ENCODE measurements around the gene C1QTNF3.
"Not testable (repeated sequence)": the region's sequence is repeated elsewhere in the genome, so short reads cannot be mapped to it uniquely, and the experiment has no call there.

Gene C1QTNF3

GRCh38 chr5:34043099-34043876, at the start of gene C1QTNF3:
Gene C1QTNF3, minus strand, starts transcription at chr5:34043213. Its CDS starts 88 bp downstream, at chr5:34043125.
- DNase-seq (ENCODE audit: low read depth): no peak

GRCh38 chr5:34091039-34091438, 48.0 kb upstream of the C1QTNF3 start:
- not testable (repeated sequence) for DNase-seq (ENCODE audit: low read depth)

GRCh38 chr5:34089802-34090201, 46.8 kb upstream of the C1QTNF3 start:
- DNase-seq (ENCODE audit: low read depth): not testable (repeated sequence)

DNA sequence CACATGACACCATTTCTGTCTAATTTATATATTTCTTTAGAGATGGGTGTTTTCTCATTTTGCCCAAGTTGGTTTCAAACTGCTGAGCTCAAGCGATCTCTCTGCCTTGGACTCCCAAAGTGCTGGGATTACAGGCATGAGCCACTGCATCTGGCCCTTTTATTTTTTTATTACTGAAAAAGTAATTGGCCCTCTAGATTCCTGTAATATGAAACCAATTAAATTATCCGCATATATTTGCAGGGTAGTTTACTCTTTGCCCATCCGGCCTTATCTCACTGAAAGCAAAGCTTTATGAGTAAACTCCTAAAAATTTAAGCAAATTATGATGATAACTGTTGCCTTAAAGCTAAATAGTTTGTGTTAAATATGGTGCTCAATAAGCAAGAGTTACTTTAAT, 44.7 kb upstream of the C1QTNF3 start:
- not testable (repeated sequence) for DNase-seq (ENCODE audit: low read depth)

GRCh38 chr5:34083898-34084297, 40.9 kb upstream of the C1QTNF3 start:
- not testable (repeated sequence) for DNase-seq (ENCODE audit: low read depth)

DNA sequence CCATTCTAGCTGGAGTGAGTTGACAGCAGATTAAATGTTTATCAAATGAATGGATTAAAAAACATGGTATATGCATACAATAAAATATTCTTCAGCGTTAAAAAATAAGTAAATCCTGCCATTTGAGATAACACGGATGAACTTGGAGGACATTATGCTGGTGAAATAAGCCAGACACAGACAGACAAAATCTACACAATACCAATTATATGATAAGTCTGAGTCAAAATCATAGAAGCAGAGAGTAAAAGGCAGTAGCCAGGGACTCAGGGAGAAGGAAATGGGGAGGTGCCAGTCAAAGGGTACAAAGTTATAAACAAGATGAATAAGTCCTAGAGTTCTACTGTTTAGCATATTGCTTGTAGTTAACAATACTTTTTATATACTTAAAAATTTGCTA, 36.5 kb upstream of the C1QTNF3 start:
- not testable (repeated sequence) for DNase-seq (ENCODE audit: low read depth)

DNA sequence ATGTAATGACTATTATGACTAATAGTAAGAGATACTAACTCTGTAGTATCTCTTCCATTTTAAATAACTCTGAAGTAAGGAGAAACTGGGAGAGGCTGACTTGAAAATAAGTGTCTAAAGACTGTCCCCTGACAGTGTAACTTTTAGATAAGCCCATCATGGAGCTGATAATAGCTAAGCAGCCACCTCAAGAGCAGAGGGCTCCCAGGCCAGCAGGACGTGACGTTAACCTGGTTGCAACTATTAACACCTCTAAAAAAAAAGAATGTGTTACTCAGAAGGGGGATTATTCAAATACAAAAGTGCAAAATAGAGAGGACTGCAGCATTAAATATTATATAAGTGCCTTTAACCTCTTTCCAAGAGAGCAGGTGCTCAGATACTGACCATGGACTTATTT, 34.6 kb upstream of the C1QTNF3 start:
- not testable (repeated sequence) for DNase-seq (ENCODE audit: low read depth)

- DNase-seq (ENCODE audit: low read depth): peak; percentile 23
Measured at GRCh38 chr5:34076719-34077364, 33.8 kb upstream of the C1QTNF3 start.

GRCh38 chr5:34074472-34074871, 31.5 kb upstream of the C1QTNF3 start:
- DNase-seq (ENCODE audit: low read depth): not testable (repeated sequence)

GRCh38 chr5:34074071-34074470, 31.1 kb upstream of the C1QTNF3 start:
- DNase-seq (ENCODE audit: low read depth): not testable (repeated sequence)

DNA sequence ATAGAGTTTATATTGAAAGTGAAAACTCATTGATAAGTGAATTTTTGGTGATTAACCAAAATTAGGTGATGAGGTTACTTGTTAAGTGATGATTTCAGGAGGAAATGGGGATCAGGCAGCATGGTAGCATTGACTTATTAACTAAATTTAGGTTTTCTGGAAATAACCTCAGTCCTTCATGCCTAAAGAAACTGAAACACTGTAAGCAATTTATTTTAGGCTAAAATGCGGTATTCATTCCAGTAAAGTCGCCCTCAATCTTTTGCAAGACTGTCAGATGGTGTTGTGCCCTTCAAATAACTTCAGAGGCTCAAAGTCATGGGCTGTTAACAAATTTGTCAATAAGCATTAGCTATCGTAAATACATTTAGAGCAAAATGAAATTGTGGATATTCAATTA, 27.6 kb upstream of the C1QTNF3 start:
- not testable (repeated sequence) for DNase-seq (ENCODE audit: low read depth)

- no peak for DNase-seq (ENCODE audit: low read depth)
Measured at GRCh38 chr5:34064656-34065055, 21.6 kb upstream of the C1QTNF3 start.

- DNase-seq (ENCODE audit: low read depth): no peak
Measured at GRCh38 chr5:34062419-34062818, 19.4 kb upstream of the C1QTNF3 start.

DNA sequence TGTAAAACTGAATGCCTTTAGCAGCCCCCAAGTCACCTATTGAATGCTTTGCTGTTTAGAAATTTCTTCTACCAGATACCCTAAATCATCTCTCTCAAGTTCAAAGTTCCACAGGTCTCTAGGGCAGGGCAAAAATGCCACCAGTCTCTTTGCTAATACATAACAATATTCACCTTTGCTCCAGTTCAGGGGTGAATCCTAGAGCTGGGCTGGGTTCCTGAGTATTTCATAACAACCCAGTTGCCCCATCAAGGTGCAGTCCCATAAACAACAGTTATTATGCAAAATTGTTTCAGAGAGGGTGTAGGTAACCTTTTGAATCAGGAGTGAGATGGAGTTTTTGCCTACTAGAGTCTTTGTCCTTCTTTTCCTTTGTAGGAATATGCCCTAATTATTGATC, 19.0 kb upstream of the C1QTNF3 start:
- no peak for DNase-seq (ENCODE audit: low read depth)

GRCh38 chr5:34059977-34060376, 17.0 kb upstream of the C1QTNF3 start:
- no peak for DNase-seq (ENCODE audit: low read depth)

DNA sequence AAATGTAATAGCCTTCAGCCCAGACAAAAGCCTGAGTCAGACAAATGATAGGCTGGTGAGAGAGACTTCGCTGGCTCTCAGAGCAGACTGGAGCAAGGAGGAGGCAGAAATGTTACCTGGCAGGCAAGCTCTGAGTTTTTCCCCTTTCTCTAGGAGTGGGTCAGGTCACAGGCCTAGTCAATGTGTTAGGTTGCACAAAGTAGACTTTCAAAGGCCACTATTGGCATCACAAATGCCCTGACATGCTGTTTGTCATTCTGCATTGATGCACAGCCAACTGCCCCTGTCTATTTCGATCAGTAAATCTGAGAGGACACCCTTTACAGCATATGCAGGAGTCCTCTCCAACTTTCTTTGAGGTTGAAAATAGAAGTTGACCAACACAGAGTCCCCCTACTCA, 15.5 kb upstream of the C1QTNF3 start:
- DNase-seq (ENCODE audit: low read depth): no peak

GRCh38 chr5:34057569-34057968, 14.6 kb upstream of the C1QTNF3 start:
- DNase-seq (ENCODE audit: low read depth): no peak

DNA sequence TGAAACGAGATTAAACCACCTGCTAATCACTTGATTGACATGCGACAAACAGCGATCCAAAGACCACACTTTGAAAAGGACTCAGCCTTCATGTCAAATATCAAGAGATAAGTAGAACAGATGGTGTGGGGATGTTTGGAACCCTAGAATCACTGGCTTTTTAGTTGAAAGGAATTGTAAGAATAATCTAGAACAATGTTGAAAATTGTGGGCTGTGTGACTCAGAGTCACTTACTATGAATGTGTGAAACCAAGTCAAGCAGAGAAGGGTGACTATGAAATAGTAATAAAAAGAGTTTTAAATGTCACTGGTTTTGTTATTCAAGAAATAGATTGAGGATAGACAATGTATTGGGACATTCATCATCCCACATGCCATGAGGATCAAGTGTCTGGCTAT, 14.1 kb upstream of the C1QTNF3 start:
- DNase-seq (ENCODE audit: low read depth): no peak

DNA sequence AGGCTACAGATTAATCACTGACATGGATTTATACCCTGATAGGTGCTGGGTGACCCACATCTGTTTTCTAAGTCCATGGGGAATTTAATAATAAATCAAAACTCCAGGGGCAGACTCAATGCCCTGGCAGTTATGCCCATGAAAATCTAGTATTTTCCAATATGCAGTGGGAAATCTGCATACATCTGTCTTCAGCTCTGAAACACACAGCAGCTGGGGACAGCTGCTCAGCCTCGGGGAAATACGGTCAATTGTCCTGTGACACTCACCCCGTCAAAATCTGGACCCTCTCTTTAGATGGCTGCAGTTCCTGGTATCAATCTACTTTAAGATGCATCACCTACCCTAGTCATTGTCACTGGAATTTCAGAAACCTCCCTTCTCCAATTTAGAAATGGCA, 12.7 kb upstream of the C1QTNF3 start:
- DNase-seq (ENCODE audit: low read depth): no peak

DNA sequence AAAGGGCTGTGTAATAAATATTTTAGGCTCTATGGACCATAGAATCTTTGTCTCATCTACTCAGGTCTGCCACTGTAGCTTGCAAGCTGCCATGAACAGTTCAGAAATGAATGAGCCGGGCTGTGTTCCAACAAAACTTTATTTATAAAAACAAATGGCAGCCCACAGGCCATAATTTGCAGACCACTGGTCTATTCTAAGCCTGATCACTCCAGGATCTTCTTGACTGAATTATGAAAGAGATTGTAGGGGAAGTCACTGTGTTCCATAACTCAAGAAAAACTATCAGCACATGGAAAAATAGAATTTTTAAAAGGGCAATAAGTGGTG, 11.4 kb upstream of the C1QTNF3 start:
- no peak for DNase-seq (ENCODE audit: low read depth)

DNA sequence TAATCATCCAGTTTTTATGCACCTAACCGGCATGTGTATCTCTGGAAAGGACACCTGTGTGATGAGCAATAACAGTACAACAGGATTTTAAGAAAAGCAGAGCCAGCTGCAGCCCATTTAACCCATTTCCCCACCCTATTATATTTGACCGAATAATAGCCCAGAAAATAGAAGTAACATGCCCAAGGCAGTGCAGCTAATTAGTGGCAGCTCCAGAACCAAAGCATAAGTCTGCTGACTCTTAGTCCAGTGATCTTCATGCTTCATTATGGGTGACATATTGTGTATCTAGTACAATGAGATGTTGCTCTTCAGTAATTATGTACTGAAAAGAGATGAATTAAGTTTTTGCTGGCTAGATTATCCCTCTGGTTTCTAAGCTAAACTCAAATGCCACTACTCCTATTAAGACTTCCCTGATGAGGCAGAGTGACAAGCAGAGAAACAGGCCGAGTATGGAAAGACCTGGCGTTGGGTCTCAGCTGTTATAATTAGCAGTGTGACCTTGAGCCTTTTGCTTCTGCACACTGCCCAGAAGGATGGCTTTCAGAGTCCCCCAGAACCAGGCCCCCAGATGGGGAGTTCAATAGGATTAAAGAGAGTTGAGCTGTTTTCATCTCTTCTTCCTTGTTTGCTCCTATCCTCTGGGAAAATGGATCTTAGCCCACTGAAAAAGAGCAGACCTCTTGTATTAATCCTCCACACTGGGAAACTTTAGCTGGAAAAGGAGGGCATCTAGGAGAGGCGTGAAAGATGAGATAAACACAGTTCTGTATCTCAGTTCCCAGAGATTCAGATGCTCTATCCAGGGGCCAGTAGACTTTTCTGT, 10.8 kb upstream of the C1QTNF3 start:
- DNase-seq (ENCODE audit: low read depth): no peak

DNA sequence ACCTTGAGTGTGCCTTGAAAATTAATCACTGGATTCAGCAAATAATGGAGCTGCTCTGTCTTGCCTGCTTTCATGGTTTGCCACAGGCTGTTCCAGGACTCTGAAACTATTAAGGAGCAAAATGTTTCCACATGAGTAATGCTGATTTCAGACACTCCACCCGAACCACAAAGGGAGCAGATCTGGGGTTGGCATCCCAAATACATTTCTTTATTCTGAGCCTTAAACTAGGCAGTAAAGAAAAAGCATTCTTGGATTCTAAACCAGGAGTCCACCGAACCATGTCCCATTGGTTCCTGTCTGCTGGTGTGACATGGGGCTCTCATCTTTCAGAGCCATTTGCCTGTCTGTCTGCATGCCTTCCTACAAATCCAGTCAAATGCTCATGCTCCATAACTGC, 10.1 kb upstream of the C1QTNF3 start:
- DNase-seq (ENCODE audit: low read depth): peak; percentile 85
